HUES48 (cell line): ENCODE data around the gene GPLD1.
"Not testable (repeated sequence)": the region's sequence is repeated elsewhere in the genome, so short reads cannot be mapped to it uniquely, and the experiment has no call there.

Experiments used
- H3K27ac ChIP-seq: one replicate; pipeline ENCODE4 v1.7.0; 2013; ENCODE audit warnings: low read depth, low read length, inconsistent platforms
- H3K27me3 ChIP-seq: 2 replicates; pipeline ENCODE4 v1.6.1; 2013; ENCODE audit warnings: mild to moderate bottlenecking, low read length; ENCODE audit not compliant: control insufficient read depth, insufficient read depth
- H3K36me3 ChIP-seq: 2 replicates; pipeline ENCODE4 v1.6.1; 2013; ENCODE audit warnings: low read length; ENCODE audit not compliant: control insufficient read depth, insufficient read depth
- H3K4me1 ChIP-seq: 2 replicates; pipeline ENCODE4 v1.6.1; 2013; ENCODE audit warnings: mild to moderate bottlenecking, low read length; ENCODE audit not compliant: control insufficient read depth, insufficient read depth
- H3K4me3 ChIP-seq: 2 replicates; pipeline ENCODE4 v1.5.1; 2013; ENCODE audit warnings: mild to moderate bottlenecking, low read depth, low read length
- H3K9ac ChIP-seq: 2 replicates; pipeline ENCODE4 v1.6.1; 2013; ENCODE audit warnings: mild to moderate bottlenecking, low read depth, low read length, moderate library complexity
- H3K9me3 ChIP-seq: 2 replicates; pipeline ENCODE4 v1.6.1; 2013; ENCODE audit warnings: low read length; ENCODE audit not compliant: control insufficient read depth, insufficient read depth

GPLD1 gene

DNA sequence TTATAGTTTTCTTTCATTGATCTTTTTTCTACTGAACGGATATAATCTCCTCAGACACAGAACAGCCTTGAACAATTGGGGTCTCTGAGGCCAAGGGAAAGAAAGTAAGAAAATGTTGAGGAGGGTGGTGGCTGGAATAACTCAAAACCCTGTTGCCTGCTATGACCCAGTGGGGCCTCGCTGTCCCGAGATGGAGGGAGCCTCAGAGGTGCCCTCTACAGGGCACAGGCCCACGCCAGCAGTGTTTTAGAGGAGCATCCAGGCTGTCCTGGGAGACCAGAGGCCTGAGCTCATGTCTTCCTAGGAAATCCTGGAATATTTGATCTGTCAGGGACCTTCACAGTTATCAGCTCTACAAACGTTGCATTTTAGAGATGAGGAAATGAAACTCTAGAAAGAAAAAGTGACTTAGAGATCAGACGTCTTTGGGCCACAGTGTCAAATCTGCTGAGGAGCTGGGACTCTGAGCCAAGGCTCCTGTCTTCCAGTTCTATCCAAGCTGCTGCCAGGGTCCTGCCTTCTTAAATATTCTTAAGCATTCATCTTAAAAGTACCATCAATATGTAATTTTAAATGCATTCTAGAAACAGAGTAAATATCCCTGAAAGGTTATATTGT lies 31.7 kb upstream of the GPLD1 start:
- H3K9ac ChIP-seq: no peak overlapping the region
- H3K4me1 ChIP-seq: no peaks in the 10 kb centered on the region
- H3K27ac ChIP-seq: no peak overlapping the region
- H3K4me3 ChIP-seq: no peak overlapping the region
- H3K9me3 ChIP-seq: no peaks in the 10 kb centered on the region
- no peaks in the 10 kb centered on the region for H3K27me3 ChIP-seq
- no peaks in the 10 kb centered on the region for H3K36me3 ChIP-seq

DNA sequence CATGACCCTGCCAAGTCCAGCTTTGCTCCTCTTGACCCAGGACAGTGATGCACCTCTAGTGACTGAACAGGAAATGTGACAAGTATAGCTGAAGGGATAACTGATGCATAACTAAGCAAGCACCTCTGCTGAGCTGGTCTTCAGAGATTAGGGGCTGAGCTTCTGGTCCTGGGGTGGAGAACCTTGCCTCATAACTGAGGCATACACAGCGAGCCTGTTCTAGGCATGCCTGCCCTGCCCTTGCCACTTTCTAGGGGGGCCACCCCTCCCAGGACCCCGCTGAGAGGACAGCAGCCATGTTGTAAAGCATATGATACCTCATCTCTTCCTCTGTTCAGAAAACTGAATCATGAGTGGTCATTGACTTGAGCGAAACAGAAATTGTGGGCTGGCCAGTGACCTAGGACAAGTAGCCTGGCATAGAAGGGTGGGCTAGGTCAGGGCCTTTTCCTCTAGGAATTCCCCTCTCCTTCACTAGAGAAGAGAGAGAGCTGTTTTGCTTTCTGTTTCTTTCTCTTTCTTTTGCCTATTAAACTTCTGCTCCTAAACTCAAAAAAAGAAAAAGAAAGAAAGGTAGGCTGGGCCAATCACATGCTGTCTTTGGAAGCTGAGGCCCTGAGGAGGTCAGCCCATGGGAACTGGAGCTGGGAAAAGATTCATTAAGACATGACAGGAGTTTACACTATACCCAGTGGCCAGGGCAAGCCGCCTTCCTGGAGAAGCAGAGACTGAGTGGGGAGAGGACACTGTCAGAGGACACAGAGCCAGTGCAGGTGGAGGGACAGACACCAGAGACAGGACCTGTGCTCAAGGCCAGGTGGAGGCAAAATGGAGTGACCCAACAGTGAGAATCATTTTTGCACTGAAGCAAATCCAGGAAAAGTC lies 28.5 kb upstream of the GPLD1 start:
- Histone ChIP-seq H3K9ac (no peak overlapping the region), H3K27me3 (no peaks in the 10 kb centered on the region), H3K36me3 (no peaks in the 10 kb centered on the region), H3K27ac (no peak overlapping the region), H3K4me3 (no peak overlapping the region), H3K4me1 (no peaks in the 10 kb centered on the region), H3K9me3 (no peaks in the 10 kb centered on the region)

GRCh38 chr6:24513602-24514001 lies 24.2 kb upstream of the GPLD1 start:
- no peak overlapping the region for H3K27ac ChIP-seq
- no peaks in the 10 kb centered on the region for H3K36me3 ChIP-seq

DNA sequence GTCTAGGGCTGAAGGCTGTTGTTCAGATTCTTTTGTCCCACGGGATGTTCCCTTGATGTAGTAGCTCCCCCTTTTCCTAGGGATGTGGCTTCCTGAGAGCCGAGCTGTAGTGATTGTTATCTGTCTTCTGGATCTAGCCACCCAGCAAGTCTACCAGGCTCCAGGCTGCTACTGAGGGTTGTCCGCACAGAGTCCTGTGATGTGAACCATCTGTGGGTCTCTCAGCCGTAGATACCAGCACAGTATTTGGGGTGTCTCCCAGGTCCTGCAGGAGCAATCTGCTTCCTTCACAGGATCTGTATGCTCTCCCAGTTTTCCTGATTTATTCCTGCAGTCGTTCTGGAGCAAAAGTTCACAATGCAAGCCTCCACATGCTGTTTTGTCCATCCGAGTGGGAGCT lies 22.6 kb upstream of the GPLD1 start:
- not testable (repeated sequence) for H3K4me3 ChIP-seq, H3K36me3 ChIP-seq

More at GRCh38 chr6:24513602-24514001, 24.2 kb upstream of the GPLD1 start:
- Histone ChIP-seq H3K9me3 (no peaks in the 10 kb centered on the region), H3K9ac (no peak overlapping the region), H3K4me1 (0 out of 2 replicates have a peak, but pooled peaks cover 4% of the 10 kb centered on the region), H3K27me3 (no peaks in the 10 kb centered on the region), H3K4me3 (no peak overlapping the region)

DNA sequence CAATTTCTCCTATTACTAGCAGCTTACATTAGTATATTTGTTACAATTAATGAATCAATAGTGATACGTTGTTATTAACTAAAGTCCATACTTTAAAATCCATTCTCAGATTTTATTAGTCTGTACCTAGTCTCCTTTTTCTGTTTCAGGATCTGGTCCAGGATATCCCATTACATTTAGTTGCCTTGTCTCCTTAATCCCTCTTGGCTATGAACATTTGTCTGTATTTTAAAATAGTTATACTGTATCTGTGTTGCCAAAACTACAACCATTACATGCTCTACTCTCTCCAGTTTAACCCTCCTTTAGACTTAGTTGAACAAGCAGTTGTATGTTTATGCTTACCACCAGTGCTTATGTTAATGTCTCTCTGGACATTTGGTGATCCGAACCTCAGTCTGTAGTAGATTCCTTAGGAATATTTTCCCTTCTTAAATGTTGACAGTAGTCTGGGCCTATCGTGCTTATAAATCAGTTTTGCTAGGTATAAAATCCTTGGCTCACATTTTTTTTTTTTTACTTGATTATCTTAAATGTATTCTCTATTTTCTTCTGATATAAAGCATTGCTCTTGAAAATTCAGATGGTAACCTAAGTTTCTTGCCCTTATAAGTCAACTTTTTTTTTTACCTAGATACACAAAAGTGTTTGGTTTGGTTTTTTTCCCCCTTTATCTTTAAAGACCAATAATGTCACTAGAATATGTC lies 17.6 kb upstream of the GPLD1 start:
- Histone ChIP-seq H3K27me3 (no peaks in the 10 kb centered on the region), H3K9me3 (no peaks in the 10 kb centered on the region), H3K4me3 (no peak overlapping the region), H3K36me3 (no peaks in the 10 kb centered on the region), H3K9ac (no peak overlapping the region), H3K4me1 (peaks cover 6% of the 10 kb centered on the region; the same call in 1 of the 2 replicates), H3K27ac (no peak overlapping the region)

More for the DNA sequence above, 22.6 kb upstream of the GPLD1 start:
- H3K27me3 ChIP-seq, H3K9ac ChIP-seq, H3K27ac ChIP-seq, H3K9me3 ChIP-seq, H3K4me1 ChIP-seq: not testable (repeated sequence)

- Histone ChIP-seq H3K36me3 (no peaks in the 10 kb centered on the region), H3K4me1 (peaks cover 7% of the 10 kb centered on the region; the same call in 1 of the 2 replicates), H3K4me3 (no peak overlapping the region), H3K9me3 (no peaks in the 10 kb centered on the region), H3K9ac (no peak overlapping the region), H3K27me3 (no peaks in the 10 kb centered on the region), H3K27ac (no peak overlapping the region)
Observed at GRCh38 chr6:24504649-24505586, 15.5 kb upstream of the GPLD1 start.

DNA sequence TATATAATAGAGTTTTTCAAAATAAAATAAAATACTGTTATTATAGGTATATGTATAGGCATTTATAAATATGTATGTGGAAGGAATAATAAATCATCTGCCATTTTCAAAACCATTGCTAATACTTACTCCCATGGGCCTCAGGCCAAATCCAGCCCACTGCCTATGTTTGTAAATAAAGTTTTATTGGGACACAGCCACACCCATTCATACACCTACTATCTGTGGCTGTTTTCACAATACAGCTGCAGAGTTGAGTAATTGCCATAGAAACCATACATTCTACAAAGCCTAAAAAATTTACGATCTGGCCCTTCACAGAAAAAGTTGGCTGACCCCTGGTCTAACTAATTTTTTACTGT lies 14.9 kb upstream of the GPLD1 start:
- H3K27ac ChIP-seq: no peak overlapping the region
- H3K36me3 ChIP-seq: no peaks in the 10 kb centered on the region
- H3K27me3 ChIP-seq: no peaks in the 10 kb centered on the region
- H3K4me3 ChIP-seq: no peak overlapping the region
- H3K9ac ChIP-seq: no peak overlapping the region
- peaks cover 7% of the 10 kb centered on the region; the same call in 1 of the 2 replicates for H3K4me1 ChIP-seq
- H3K9me3 ChIP-seq: no peaks in the 10 kb centered on the region

GRCh38 chr6:24501914-24502313 lies 12.5 kb upstream of the GPLD1 start:
- no peak overlapping the region for H3K27ac ChIP-seq
- no peak overlapping the region for H3K9ac ChIP-seq
- peaks cover 7% of the 10 kb centered on the region; the same call in 1 of the 2 replicates for H3K4me1 ChIP-seq
- no peaks in the 10 kb centered on the region; the same call in 1 of the 2 replicates for H3K27me3 ChIP-seq
- H3K36me3 ChIP-seq: no peaks in the 10 kb centered on the region
- H3K9me3 ChIP-seq: no peaks in the 10 kb centered on the region
- no peak overlapping the region for H3K4me3 ChIP-seq

- Histone ChIP-seq H3K9me3 (no peaks in the 10 kb centered on the region), H3K4me3 (no peak overlapping the region), H3K36me3 (no peaks in the 10 kb centered on the region), H3K27ac (no peak overlapping the region), H3K9ac (no peak overlapping the region), H3K4me1 (peaks cover 7% of the 10 kb centered on the region; the same call in 1 of the 2 replicates), H3K27me3 (peaks cover 5% of the 10 kb centered on the region; the same call in 1 of the 2 replicates)
Observed at GRCh38 chr6:24501374-24501773, 12.0 kb upstream of the GPLD1 start.

- Histone ChIP-seq H3K27ac (no peak overlapping the region), H3K4me3 (no peak overlapping the region), H3K4me1 (peaks cover 12% of the 10 kb centered on the region; the same call in 1 of the 2 replicates), H3K9me3 (no peaks in the 10 kb centered on the region), H3K27me3 (peaks cover 12% of the 10 kb centered on the region; the same call in 1 of the 2 replicates), H3K36me3 (no peaks in the 10 kb centered on the region), H3K9ac (no peak overlapping the region)
Observed at GRCh38 chr6:24500683-24501082, 11.3 kb upstream of the GPLD1 start.
